Measurements from ENCODE around the gene C11orf91.

C11orf91 gene

DNA sequence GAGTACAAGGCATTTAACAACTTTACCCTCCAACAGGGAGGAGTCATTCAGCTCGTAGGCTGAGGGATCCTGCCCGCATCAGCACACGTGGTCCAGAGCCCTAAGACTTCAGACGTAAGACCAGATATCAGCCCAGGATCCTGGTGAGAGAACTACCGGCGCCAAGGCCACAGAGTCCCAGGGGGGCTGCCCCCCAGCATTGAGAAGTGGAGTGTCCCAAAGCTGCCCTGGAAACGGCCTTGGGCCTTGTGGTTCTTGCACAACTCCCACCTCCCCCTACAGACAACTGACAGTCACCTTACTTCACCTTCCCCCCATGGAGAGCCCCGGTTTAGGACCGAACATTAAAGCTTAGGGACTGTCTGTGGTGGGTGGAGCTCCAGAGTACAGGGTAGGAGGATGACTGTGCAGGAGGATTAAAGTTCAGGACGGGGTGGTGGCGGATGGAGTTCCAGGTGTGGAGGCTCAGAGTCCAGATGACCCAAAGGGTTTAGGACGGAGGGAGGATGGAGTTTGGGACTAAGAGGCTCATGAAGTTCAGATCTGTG is 1.0 kb downstream of the C11orf91 start:
- Histone ChIP-seq H3K27me3 (ENCODE audit: insufficient read depth, low read length, poor library complexity, severe bottlenecking) (no peaks in the 10 kb centered on the region), H2AFZ (ENCODE audit: low read length) (no peak overlapping the region), H3K9me3 (ENCODE audit: insufficient read depth, low read depth, low read length) (no peaks in the 10 kb centered on the region), H3F3A (ENCODE audit: low read depth) (no peaks in the 10 kb centered on the region), H3K79me2 (ENCODE audit: insufficient read depth, low read length) (no peaks in the 10 kb centered on the region), H4K20me1 (ENCODE audit: insufficient read depth, low read length, poor library complexity, severe bottlenecking) (no peaks in the 10 kb centered on the region), H3K4me2 (ENCODE audit: low read depth, low read length, poor library complexity, severe bottlenecking) (peak overlapping the region; percentile 96), H3K4me1 (ENCODE audit: insufficient read depth, low read length, poor library complexity, severe bottlenecking) (peaks cover 17% of the 10 kb centered on the region), H3K9ac (ENCODE audit: low read depth, low read length, poor library complexity, severe bottlenecking) (no peak overlapping the region), H3K9me2 (replicated peaks; ENCODE audit: low read depth, low read length) (no peaks in the 10 kb centered on the region), H3K36me3 (ENCODE audit: insufficient read depth, low read length) (peaks cover under 1% of the 10 kb centered on the region; the same call in 1 of the 2 replicates), H3K4me3 (ENCODE audit: low read length, poor library complexity, severe bottlenecking) (no peak overlapping the region)
- TF ChIP-seq, protein P1, sequence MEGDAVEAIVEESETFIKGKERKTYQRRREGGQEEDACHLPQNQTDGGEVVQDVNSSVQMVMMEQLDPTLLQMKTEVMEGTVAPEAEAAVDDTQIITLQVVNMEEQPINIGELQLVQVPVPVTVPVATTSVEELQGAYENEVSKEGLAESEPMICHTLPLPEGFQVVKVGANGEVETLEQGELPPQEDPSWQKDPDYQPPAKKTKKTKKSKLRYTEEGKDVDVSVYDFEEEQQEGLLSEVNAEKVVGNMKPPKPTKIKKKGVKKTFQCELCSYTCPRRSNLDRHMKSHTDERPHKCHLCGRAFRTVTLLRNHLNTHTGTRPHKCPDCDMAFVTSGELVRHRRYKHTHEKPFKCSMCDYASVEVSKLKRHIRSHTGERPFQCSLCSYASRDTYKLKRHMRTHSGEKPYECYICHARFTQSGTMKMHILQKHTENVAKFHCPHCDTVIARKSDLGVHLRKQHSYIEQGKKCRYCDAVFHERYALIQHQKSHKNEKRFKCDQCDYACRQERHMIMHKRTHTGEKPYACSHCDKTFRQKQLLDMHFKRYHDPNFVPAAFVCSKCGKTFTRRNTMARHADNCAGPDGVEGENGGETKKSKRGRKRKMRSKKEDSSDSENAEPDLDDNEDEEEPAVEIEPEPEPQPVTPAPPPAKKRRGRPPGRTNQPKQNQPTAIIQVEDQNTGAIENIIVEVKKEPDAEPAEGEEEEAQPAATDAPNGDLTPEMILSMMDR (conservative IDR thresholded peaks at IDR 0.05; ENCODE audit: low read length), result no peak
- TF ChIP-seq EZH2phosphoT487 (IDR thresholded peaks at IDR 0.05; ENCODE audit: borderline replicate concordance), result no peak

- no peak overlapping the region for H3K4me2 ChIP-seq (ENCODE audit: low read depth, low read length, poor library complexity, severe bottlenecking)
- H3K79me2 ChIP-seq (ENCODE audit: insufficient read depth, low read length), result no peaks in the 10 kb centered on the region
- H3K27me3 ChIP-seq (ENCODE audit: insufficient read depth, low read length, poor library complexity, severe bottlenecking), result no peaks in the 10 kb centered on the region
- no peaks in the 10 kb centered on the region for H3F3A ChIP-seq (ENCODE audit: low read depth)
- H3K36me3 ChIP-seq (ENCODE audit: insufficient read depth, low read length), result no peaks in the 10 kb centered on the region
- H3K9ac ChIP-seq (ENCODE audit: low read depth, low read length, poor library complexity, severe bottlenecking), result no peak overlapping the region
- H3K9me3 ChIP-seq (ENCODE audit: insufficient read depth, low read depth, low read length), result no peaks in the 10 kb centered on the region
- H3K4me3 ChIP-seq (ENCODE audit: low read length, poor library complexity, severe bottlenecking), result no peak overlapping the region
- no peaks in the 10 kb centered on the region for H3K9me2 ChIP-seq (replicated peaks; ENCODE audit: low read depth, low read length)
- peaks cover 17% of the 10 kb centered on the region for H3K4me1 ChIP-seq (ENCODE audit: insufficient read depth, low read length, poor library complexity, severe bottlenecking)
- no peaks in the 10 kb centered on the region for H4K20me1 ChIP-seq (ENCODE audit: insufficient read depth, low read length, poor library complexity, severe bottlenecking)
- no peak overlapping the region for H2AFZ ChIP-seq (ENCODE audit: low read length)
- TF ChIP-seq, protein P1 (conservative IDR thresholded peaks at IDR 0.05; ENCODE audit: low read length), result no peak
- TF ChIP-seq EZH2phosphoT487 (IDR thresholded peaks at IDR 0.05; ENCODE audit: borderline replicate concordance), result no peak
Measured at GRCh38 chr11:33698921-33699320, 1.7 kb downstream of the C11orf91 start.

GRCh38 chr11:33697997-33698396 is 2.6 kb downstream of the C11orf91 start:
- no peaks in the 10 kb centered on the region for H3K27me3 ChIP-seq (ENCODE audit: insufficient read depth, low read length, poor library complexity, severe bottlenecking)
- H3K9me3 ChIP-seq (ENCODE audit: insufficient read depth, low read depth, low read length), result no peaks in the 10 kb centered on the region
- H3K9me2 ChIP-seq (replicated peaks; ENCODE audit: low read depth, low read length), result no peaks in the 10 kb centered on the region
- H3K36me3 ChIP-seq (ENCODE audit: insufficient read depth, low read length), result no peaks in the 10 kb centered on the region
- H3F3A ChIP-seq (ENCODE audit: low read depth), result no peaks in the 10 kb centered on the region
- no peaks in the 10 kb centered on the region for H4K20me1 ChIP-seq (ENCODE audit: insufficient read depth, low read length, poor library complexity, severe bottlenecking)
- H3K9ac ChIP-seq (ENCODE audit: low read depth, low read length, poor library complexity, severe bottlenecking), result no peak overlapping the region
- H3K4me2 ChIP-seq (ENCODE audit: low read depth, low read length, poor library complexity, severe bottlenecking), result no peak overlapping the region
- no peaks in the 10 kb centered on the region for H3K79me2 ChIP-seq (ENCODE audit: insufficient read depth, low read length)
- no peak overlapping the region for H3K4me3 ChIP-seq (ENCODE audit: low read length, poor library complexity, severe bottlenecking)
- no peak for TF ChIP-seq EZH2phosphoT487 (IDR thresholded peaks at IDR 0.05; ENCODE audit: borderline replicate concordance)
- TF ChIP-seq, protein P1 (conservative IDR thresholded peaks at IDR 0.05; ENCODE audit: low read length), result no peak
- peaks cover 17% of the 10 kb centered on the region for H3K4me1 ChIP-seq (ENCODE audit: insufficient read depth, low read length, poor library complexity, severe bottlenecking)
- H2AFZ ChIP-seq (ENCODE audit: low read length), result no peak overlapping the region

Data from Loucy (cell line).